ENCODE measurements around the gene CDC25B. TPM values are rescaled to one million over a fixed set of nuclear protein-coding genes. Genes with fewer than 3 reads are reported as not detected.

The CDC25B gene
- total and polyA plus RNA-seq, 2 of the 13 experiments (the other 11 are each of a cell fraction or from before 2014, with no cell fraction given): 14.5 to 19.4 TPM

DNA sequence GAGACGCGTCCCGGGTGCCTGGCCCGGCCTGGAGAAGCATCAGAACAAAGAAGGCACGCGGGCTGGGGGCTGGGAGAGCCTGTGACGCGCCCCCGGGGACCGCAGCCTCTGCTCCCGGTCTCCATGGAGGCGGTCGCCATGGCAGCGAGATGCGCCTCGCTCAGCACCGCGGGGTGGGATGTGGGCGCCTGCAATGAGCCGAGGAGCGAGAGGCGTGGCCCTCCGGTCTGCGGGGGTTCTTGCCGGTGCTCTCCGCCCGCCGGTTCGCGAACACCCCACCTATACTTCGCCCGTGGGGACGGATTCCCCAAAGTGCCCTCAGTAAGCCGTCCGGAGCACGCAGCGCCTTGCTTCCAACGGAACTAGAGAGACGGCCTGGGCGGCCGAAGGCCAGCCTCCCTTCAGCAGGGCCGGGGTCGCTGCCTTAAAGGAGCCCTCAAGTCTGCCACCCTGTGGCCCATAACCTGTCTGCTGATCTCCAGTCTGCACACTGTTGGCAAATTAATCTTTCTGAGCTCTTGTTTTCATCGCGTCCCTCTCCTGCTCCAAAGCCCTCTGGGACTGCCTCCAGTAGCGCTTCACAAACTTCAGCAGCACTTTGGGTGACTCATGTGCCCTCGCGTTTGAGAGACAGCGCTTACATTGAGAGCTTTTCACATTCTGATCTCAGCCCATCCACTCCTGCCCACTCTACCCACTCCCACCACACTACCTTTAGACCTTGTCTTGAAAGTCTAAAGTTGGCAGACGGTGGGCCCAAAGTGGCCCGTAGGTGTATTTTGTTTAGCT lies 27.6 kb upstream of the CDC25B start (continued):
- TF ChIP-seq, protein P1, sequence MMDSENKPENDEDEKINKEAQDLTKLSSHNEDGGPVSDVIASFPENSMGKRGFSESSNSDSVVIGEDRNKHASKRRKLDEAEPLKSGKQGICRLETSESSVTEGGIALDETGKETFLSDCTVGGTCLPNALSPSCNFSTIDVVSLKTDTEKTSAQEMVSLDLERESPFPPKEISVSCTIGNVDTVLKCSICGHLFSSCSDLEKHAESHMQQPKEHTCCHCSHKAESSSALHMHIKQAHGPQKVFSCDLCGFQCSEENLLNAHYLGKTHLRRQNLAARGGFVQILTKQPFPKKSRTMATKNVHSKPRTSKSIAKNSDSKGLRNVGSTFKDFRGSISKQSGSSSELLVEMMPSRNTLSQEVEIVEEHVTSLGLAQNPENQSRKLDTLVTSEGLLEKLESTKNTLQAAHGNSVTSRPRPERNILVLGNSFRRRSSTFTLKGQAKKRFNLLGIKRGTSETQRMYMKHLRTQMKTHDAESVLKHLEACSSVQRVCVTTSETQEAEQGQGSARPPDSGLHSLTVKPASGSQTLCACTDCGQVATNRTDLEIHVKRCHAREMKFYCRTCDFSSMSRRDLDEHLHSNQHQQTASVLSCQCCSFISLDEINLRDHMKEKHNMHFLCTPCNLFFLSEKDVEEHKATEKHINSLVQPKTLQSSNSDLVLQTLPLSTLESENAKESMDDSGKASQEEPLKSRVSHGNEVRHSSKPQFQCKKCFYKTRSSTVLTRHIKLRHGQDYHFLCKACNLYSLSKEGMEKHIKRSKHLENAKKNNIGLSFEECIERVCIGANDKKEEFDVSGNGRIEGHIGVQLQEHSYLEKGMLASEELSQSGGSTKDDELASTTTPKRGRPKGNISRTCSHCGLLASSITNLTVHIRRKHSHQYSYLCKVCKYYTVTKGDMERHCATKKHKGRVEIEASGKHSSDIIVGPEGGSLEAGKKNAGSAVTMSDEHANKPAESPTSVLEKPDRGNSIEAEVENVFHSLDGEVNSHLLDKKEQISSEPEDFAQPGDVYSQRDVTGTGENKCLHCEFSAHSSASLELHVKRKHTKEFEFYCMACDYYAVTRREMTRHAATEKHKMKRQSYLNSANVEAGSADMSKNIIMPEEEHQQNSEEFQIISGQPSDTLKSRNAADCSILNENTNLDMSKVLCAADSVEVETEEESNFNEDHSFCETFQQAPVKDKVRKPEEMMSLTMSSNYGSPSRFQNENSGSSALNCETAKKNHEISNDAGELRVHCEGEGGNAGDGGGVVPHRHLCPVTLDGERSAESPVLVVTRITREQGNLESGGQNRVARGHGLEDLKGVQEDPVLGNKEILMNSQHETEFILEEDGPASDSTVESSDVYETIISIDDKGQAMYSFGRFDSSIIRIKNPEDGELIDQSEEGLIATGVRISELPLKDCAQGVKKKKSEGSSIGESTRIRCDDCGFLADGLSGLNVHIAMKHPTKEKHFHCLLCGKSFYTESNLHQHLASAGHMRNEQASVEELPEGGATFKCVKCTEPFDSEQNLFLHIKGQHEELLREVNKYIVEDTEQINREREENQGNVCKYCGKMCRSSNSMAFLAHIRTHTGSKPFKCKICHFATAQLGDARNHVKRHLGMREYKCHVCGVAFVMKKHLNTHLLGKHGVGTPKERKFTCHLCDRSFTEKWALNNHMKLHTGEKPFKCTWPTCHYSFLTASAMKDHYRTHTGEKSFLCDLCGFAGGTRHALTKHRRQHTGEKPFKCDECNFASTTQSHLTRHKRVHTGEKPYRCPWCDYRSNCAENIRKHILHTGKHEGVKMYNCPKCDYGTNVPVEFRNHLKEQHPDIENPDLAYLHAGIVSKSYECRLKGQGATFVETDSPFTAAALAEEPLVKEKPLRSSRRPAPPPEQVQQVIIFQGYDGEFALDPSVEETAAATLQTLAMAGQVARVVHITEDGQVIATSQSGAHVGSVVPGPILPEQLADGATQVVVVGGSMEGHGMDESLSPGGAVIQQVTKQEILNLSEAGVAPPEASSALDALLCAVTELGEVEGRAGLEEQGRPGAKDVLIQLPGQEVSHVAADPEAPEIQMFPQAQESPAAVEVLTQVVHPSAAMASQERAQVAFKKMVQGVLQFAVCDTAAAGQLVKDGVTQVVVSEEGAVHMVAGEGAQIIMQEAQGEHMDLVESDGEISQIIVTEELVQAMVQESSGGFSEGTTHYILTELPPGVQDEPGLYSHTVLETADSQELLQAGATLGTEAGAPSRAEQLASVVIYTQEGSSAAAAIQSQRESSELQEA (CRISPR knock-in tag; IDR thresholded peaks at IDR 0.05; ENCODE audit: not compliant biosample characterization): peak; percentile 23
- peak; percentile 22; the same call in 1 of the 2 replicates for TF ChIP-seq ZNF121 (CRISPR knock-in tag; IDR thresholded peaks at IDR 0.05)
- TF ChIP-seq, protein P2, sequence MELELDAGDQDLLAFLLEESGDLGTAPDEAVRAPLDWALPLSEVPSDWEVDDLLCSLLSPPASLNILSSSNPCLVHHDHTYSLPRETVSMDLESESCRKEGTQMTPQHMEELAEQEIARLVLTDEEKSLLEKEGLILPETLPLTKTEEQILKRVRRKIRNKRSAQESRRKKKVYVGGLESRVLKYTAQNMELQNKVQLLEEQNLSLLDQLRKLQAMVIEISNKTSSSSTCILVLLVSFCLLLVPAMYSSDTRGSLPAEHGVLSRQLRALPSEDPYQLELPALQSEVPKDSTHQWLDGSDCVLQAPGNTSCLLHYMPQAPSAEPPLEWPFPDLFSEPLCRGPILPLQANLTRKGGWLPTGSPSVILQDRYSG (CRISPR knock-in tag; IDR thresholded peaks at IDR 0.05): 0 out of 2 replicates have a peak, but pooled peaks have one; percentile 57
- TF ChIP-seq, protein P3, sequence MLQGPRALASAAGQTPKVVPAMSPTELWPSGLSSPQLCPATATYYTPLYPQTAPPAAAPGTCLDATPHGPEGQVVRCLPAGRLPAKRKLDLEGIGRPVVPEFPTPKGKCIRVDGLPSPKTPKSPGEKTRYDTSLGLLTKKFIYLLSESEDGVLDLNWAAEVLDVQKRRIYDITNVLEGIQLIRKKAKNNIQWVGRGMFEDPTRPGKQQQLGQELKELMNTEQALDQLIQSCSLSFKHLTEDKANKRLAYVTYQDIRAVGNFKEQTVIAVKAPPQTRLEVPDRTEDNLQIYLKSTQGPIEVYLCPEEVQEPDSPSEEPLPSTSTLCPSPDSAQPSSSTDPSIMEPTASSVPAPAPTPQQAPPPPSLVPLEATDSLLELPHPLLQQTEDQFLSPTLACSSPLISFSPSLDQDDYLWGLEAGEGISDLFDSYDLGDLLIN (CRISPR knock-in tag; IDR thresholded peaks at IDR 0.05; ENCODE audit: borderline replicate concordance): no peak
- TF ChIP-seq RORA (CRISPR knock-in tag; IDR thresholded peaks at IDR 0.05): no peak
- TF ChIP-seq, protein P4, sequence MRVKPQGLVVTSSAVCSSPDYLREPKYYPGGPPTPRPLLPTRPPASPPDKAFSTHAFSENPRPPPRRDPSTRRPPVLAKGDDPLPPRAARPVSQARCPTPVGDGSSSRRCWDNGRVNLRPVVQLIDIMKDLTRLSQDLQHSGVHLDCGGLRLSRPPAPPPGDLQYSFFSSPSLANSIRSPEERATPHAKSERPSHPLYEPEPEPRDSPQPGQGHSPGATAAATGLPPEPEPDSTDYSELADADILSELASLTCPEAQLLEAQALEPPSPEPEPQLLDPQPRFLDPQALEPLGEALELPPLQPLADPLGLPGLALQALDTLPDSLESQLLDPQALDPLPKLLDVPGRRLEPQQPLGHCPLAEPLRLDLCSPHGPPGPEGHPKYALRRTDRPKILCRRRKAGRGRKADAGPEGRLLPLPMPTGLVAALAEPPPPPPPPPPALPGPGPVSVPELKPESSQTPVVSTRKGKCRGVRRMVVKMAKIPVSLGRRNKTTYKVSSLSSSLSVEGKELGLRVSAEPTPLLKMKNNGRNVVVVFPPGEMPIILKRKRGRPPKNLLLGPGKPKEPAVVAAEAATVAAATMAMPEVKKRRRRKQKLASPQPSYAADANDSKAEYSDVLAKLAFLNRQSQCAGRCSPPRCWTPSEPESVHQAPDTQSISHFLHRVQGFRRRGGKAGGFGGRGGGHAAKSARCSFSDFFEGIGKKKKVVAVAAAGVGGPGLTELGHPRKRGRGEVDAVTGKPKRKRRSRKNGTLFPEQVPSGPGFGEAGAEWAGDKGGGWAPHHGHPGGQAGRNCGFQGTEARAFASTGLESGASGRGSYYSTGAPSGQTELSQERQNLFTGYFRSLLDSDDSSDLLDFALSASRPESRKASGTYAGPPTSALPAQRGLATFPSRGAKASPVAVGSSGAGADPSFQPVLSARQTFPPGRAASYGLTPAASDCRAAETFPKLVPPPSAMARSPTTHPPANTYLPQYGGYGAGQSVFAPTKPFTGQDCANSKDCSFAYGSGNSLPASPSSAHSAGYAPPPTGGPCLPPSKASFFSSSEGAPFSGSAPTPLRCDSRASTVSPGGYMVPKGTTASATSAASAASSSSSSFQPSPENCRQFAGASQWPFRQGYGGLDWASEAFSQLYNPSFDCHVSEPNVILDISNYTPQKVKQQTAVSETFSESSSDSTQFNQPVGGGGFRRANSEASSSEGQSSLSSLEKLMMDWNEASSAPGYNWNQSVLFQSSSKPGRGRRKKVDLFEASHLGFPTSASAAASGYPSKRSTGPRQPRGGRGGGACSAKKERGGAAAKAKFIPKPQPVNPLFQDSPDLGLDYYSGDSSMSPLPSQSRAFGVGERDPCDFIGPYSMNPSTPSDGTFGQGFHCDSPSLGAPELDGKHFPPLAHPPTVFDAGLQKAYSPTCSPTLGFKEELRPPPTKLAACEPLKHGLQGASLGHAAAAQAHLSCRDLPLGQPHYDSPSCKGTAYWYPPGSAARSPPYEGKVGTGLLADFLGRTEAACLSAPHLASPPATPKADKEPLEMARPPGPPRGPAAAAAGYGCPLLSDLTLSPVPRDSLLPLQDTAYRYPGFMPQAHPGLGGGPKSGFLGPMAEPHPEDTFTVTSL (CRISPR knock-in tag; IDR thresholded peaks at IDR 0.05; ENCODE audit: borderline replicate concordance): 0 out of 2 replicates have a peak, but pooled peaks have one; percentile 9
- TF ChIP-seq ZNF749 (CRISPR knock-in tag; IDR thresholded peaks at IDR 0.05; ENCODE audit: borderline replicate concordance): no peak
- TF ChIP-seq ZNF781 (CRISPR knock-in tag; IDR thresholded peaks at IDR 0.05; ENCODE audit: borderline replicate concordance, not compliant biosample characterization): peak; percentile 96
- TF ChIP-seq KDM2A (CRISPR knock-in tag; IDR thresholded peaks at IDR 0.05; ENCODE audit: borderline replicate concordance, low read depth): peak; percentile 22; the same call in 1 of the 2 replicates
- TF ChIP-seq KLF13 (CRISPR knock-in tag; IDR thresholded peaks at IDR 0.05): no peak
- TF ChIP-seq ZNF839 (CRISPR knock-in tag; IDR thresholded peaks at IDR 0.05; ENCODE audit: borderline replicate concordance): peak; percentile 18; the same call in 1 of the 2 replicates

Measured in HepG2 (cell line).